Mononuclear cell (primary cell): ENCODE data around the gene BRD1. TPM values are rescaled to one million over a fixed set of nuclear protein-coding genes. Genes with fewer than 3 reads are reported as not detected.

Source experiments
- H3K27me3 ChIP-seq: 2 replicates; pipeline ENCODE4 v1.6.0; 2011; ENCODE audit warnings: low read length, control low read depth; ENCODE audit not compliant: insufficient read depth
- H3K4me1 ChIP-seq: 2 replicates; pipeline ENCODE4 v1.5.1; 2011; ENCODE audit warnings: mild to moderate bottlenecking, low read length, control low read depth; ENCODE audit not compliant: insufficient read depth
- H3K4me3 ChIP-seq: 2 replicates; pipeline ENCODE4 v1.5.1; 2011; ENCODE audit warnings: mild to moderate bottlenecking, low read length, moderate library complexity
- H3K9me3 ChIP-seq: 2 replicates; pipeline ENCODE4 v1.5.1; 2011; ENCODE audit warnings: low read depth, mild to moderate bottlenecking, control low read depth, low read length
- total RNA-seq: library from RNA; depleted of rRNA; stranded (reverse); fragments of >200 nt; gene quantifications from one replicate; pipeline ENCODE4 v1.2.3, GENCODE V29; 2012

BRD1 gene
- total RNA-seq, 1 donor: 85.1 TPM

DNA sequence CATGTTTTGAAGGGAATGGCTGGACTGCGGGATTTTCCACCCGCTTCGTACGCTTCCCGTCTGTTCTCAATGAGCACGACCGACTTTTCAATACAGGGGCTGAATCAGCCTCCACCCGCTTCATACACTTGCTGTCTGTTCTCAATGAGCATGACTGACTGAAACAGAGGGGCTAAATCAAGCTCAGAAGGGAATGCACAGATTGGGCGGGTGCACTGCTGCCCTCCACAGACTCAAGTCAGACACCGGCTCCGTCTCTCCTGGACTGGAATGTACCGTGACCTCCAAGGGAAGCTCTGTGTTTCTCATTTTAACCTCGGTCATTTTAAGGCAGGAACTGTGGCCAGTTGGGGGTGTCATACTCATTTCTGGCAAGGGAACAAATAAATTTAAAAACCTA lies 48.5 kb downstream of the BRD1 start:
- no peaks in the 10 kb centered on the region for H3K27me3 ChIP-seq

DNA sequence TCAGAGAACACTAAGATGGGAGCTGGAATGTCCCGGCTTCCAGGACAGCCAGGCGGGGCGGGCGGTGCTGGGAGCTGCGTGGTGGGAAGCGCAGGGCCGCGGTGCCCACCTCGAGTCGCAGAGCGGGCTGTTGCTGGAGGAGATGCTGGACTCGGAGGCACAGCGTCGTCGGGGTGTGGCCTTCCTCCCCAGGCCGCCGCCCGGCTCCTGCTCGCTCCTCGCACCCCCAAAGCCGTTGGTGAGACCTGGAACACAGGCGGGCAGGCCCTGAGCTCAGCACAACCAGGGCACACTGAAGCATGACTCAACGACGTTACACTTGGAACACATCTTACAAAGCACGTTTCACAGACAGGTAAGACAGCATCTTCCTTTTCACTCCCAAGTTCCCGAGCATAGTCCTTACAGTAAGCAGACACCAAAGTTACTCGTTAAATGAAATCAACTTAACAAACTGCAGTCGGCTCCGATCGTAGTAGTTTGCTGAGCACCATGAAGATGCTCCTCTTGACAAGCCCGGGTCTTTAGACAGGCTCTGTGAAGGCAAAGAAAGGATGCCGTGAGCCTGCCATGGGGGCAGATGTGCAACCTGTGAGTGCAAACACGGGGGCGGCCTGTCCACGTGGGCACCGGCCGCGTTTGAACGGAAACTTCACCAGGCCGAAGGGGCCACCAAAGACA lies 50.0 kb downstream of the BRD1 start:
- no peaks in the 10 kb centered on the region for H3K27me3 ChIP-seq
- H3K4me3 ChIP-seq: no peak overlapping the region
- no peaks in the 10 kb centered on the region for H3K4me1 ChIP-seq
- no peaks in the 10 kb centered on the region for H3K9me3 ChIP-seq

More for the DNA sequence above, 48.5 kb downstream of the BRD1 start:
- Histone ChIP-seq H3K4me3 (no peak overlapping the region), H3K4me1 (no peaks in the 10 kb centered on the region), H3K9me3 (no peaks in the 10 kb centered on the region)

DNA sequence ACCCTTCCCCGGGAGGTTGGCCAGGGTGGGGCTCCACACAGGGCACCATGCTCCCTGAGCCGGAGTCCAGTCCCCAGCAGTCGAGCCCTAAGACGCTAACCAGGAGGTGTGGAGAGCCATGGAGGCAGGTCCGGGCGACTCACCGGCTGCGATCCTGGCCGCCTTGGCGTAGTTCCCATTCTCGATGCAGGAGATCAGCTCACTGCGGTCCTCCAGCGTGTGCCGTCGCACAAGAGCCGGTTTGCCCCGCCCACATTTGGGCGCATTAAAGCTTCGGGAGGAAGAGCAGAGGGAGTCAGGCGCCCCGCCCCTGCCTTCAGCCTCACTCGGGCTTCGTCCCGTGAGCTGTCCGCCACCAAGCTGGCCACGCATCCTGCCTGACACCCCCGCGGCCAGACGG lies 50.8 kb downstream of the BRD1 start:
- no peaks in the 10 kb centered on the region for H3K9me3 ChIP-seq
- no peak overlapping the region for H3K4me3 ChIP-seq
- H3K4me1 ChIP-seq: no peaks in the 10 kb centered on the region

DNA sequence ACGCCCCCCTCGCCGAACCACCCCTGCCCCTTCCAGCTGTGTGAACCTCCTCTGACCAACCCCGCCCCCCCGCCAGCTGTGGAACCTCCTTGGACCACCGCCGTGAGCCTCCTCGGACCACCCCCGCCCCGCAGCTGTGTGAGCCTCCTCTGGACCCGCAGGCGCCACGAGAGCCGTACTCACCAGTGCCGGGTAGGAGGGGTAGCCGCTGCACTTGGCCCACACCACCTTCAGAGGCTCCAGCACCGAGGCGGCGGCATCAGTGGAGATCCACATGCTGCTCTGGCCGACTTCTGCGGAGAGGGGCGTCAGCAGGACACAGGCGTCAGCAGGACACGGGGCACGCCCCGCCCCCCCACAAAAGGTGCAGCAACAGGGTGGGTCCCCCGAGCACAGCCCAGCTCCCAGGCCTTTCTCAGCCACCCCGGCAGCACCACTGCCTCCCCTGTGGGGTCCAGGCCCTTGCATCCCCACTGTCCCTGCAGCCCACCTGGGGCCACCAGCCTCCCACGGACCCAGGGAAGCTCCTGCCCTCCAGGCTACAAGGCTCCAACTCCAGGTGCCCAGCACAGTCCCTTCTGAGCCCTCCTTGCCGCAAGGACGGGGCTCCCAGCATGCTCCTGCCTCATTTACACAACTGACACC lies 51.7 kb downstream of the BRD1 start:
- H3K27me3 ChIP-seq: no peaks in the 10 kb centered on the region
- no peaks in the 10 kb centered on the region for H3K4me1 ChIP-seq
- H3K4me3 ChIP-seq: no peak overlapping the region
- no peaks in the 10 kb centered on the region for H3K9me3 ChIP-seq

More for the DNA sequence above, 50.8 kb downstream of the BRD1 start:
- H3K27me3 ChIP-seq: no peaks in the 10 kb centered on the region

DNA sequence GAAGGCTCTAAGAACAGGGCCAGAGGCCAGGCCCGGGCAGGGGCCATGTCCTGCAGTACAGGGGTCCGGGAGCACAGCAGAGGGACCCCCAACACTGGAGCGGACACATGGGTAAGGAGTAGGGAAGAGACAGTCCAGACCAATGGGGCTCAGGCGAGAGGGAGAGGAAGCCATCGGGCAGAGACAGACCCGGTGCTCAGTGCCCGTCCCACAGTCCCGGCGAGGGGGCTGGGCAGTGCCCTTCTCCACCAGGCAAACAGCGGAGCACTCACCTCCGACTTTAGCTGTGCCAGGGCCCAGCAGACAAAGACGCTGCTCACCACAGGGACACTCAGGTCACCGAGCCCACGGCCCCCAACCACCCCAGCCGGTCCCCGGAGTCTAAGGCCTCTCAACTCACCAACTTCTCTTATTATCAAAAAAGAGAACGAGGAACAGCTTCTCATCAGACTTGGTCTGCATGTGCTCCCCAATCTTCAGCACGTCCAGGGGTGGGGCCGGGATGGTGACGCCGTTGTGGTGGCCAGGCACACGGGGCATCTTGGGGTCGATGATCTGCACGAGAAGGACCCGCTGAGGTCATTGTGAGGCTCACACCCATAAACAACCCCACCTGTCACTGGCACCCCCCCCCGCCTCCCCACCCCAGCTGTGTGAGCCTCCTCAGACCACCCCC lies 52.3 kb downstream of the BRD1 start:
- no peaks in the 10 kb centered on the region for H3K9me3 ChIP-seq
- no peaks in the 10 kb centered on the region for H3K4me1 ChIP-seq
- H3K4me3 ChIP-seq: no peak overlapping the region
- H3K27me3 ChIP-seq: no peaks in the 10 kb centered on the region

DNA sequence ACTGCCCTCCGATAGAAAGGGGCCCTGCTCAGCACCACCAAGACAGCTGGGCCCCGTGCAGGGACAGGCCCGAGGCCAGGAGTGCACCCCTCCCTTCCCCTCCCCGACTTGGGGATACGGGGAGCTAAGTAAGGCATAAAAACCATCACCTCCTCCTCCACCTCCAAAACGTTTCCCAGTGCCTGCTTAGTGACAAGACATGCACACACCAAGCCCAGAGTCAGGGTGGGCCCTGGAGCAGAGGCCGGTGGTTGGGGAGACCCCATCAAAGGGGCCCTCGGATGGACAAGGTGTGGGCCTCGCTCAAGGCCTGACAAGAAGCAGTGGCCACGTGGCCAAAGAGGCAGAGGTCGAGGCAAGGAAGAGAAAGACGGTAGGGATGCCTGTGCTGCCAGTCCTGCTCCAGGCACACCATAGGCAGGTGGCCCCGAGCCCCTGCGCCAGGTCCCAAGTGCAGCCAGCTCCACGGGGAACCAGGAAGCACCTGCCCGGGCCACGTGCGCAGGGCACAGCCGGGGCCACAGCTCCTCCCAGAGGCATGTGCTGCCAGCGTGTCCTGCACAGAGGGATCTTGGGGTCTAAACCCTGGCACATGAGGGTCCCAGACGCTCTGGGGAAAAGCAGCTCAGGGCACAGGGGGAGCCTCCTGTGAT lies 53.0 kb downstream of the BRD1 start:
- Histone ChIP-seq H3K4me1 (no peaks in the 10 kb centered on the region), H3K4me3 (no peak overlapping the region), H3K27me3 (no peaks in the 10 kb centered on the region), H3K9me3 (no peaks in the 10 kb centered on the region)

DNA sequence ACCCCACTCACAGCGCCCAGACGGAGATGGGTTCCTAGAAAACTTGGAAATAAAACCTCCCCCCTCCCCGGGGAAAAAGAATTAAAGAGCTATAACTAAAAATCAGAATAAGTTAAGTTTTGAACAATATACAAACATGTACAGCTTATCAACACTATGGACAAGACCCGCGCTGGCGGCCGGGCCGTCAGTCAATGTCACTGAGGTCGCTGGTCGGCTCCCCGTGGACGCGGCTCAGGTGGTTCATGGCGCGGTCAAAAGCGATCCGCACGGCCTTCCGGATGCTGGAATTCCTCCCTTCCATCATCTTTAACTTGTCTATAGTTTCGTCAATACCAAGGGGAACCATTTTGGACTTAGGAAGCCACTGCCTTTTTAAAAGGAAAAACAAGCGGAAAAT lies 53.6 kb downstream of the BRD1 start:
- Histone ChIP-seq H3K4me3 (no peak overlapping the region), H3K27me3 (no peaks in the 10 kb centered on the region), H3K9me3 (no peaks in the 10 kb centered on the region), H3K4me1 (no peaks in the 10 kb centered on the region)

DNA sequence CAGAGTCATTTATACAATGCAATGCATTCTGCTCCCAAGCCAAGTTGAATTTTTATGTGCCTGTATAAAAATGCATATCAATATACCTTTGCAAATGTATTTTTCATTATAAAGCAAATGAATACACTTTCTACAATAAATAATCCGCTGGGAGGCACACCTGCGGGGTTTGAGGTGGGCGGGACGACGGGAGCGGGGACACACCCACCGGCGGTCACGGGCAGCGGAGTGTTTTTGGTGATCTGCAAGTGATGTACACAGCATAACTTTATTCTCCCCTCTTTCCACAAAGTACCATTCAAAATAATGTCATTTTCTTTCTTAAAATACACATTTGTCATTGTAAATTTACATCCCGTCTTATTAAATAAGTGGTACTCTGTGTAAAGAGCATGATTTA lies 54.1 kb downstream of the BRD1 start:
- Histone ChIP-seq H3K27me3 (no peaks in the 10 kb centered on the region), H3K9me3 (no peaks in the 10 kb centered on the region), H3K4me1 (no peaks in the 10 kb centered on the region), H3K4me3 (no peak overlapping the region)

DNA sequence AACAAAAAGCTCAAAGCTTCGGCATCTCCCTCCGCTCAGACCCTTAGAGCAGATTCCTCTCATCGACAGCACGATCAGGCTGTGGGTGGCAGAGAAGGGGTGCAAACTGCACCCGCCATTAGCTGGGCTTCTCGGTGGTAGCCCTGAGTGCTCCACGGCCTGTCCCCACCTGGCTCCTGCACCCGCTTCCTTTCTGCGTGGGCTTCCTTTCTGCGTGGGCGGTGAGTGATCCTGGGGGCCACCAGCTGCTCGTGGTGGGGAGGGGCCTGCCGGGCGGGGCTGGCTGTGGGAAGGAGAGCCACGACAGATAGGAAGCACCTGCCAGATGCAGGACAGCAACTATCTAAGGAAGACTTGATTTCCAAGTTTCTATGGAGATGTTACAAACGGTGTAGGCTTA lies 55.0 kb downstream of the BRD1 start:
- Histone ChIP-seq H3K4me3 (no peak overlapping the region), H3K27me3 (no peaks in the 10 kb centered on the region), H3K4me1 (no peaks in the 10 kb centered on the region), H3K9me3 (no peaks in the 10 kb centered on the region)

DNA sequence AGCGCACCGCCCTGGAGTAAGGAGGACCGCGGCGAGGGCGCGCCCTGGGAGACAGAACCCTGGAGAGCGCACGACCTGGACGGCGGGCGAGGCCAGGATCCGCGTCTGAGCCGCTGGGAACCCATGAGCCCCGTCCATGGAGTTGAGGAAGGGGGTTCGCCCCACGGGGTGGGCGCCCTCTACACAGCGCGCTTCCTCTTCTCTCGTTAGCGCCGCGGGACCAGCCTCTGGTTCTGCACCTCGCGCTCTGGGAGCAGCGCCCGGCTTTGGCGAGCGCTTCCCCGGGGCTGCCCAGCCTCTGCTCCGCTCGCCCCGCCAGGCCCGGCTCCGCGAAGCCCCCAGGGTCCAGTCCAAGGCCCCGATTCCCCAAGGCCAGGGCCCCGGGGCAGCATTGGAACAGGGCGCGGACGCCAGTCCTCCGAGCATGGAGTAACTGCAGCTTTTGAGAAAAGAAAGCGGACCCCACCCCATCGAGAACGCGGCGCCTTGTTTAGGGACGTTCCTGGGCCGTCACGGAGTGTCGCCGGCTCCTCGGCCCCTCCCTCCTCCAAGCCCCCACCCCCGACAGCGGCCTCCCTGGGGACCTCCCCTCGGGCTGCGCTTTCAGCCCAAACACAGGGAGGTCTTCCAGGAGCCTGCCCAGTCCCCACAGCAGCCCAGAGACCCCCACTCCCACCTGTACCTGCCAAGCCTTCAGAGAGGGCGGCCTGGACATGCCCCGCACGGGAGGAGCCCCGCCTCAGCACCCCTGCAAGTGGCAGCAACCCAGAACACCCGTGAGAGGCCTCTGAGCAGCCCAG lies 56.2 kb downstream of the BRD1 start:
- H3K4me1 ChIP-seq: no peaks in the 10 kb centered on the region

DNA sequence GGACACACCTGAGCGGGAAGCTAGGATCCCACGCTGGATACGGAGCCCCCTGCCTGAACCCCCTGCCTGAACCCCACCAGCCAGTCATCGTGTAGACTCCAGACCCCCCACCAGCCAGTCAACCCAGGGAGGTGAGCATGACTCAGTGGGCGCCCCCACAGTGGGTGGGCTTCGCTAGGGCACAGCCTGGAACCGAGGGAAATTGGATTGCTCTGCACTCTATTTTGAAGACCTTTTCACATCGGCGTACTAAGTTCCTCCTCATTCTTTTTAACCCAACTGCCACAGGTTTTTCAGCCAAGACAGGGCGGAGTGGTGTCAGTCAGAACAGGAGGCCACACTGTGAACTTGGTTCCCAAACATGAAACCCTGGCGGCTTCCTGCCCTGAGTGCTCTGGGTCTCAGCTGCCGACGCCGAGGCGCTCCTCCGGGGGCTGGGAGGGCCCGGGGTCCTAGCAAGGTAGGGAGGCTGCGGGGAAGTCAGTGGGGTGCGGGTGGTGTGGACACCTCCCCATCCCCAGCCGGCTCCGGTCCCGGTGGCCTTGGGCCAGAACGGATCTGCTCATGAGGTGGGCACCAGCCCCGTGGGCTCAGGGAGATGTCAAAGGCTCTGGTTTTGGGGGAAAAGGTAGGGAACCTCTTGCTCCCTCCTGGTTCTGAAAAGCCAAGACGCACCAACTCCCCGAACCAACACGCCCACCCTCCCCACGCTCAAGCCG lies 57.0 kb downstream of the BRD1 start:
- Histone ChIP-seq H3K4me3 (no peak overlapping the region), H3K27me3 (no peaks in the 10 kb centered on the region), H3K9me3 (no peaks in the 10 kb centered on the region), H3K4me1 (no peaks in the 10 kb centered on the region)

More for the DNA sequence above, 56.2 kb downstream of the BRD1 start:
- Histone ChIP-seq H3K4me3 (no peak overlapping the region), H3K27me3 (no peaks in the 10 kb centered on the region), H3K9me3 (no peaks in the 10 kb centered on the region)

DNA sequence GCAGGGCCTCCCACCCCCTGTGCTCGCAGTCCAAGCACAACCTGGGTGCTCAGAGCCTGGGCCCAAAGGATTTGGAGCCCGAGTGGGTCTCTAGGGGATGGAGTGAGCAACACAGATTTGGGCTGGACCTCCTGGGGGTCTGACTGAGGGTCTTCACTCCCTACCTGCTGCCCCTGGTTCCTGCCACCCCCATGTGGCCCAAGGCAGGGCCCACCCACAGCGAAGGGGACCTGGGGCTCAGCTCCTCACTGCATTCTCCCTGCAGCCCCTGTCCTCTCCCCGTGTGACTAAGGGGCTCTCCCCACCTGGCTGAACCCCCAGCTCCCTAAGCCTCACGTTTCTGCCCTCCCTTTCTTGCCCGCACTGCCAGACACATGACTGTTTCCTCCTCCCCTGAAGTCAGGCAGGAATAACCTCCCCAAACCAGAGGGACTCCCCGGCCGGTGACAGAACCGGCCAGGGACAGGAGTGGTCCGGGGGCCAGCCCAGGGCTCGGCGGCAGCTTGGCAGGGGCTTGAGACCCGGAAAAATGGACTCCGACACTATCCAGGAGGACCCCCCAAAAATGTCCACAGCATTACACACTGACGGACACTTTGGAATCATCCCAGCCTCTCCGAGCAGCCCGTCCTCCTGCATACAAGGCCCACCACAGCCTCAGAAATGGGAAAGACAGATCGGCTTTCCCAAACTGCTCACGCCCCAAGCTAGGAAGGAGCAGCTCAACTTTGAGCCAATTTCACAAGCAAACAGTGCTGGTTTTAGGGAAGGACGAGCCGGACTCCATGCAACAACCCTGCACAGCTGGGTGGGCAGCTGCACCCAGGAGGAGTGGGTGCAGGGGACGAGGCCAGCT lies 57.8 kb downstream of the BRD1 start:
- H3K4me3 ChIP-seq: no peak overlapping the region
- no peaks in the 10 kb centered on the region for H3K9me3 ChIP-seq
- no peaks in the 10 kb centered on the region for H3K27me3 ChIP-seq
- no peaks in the 10 kb centered on the region for H3K4me1 ChIP-seq

DNA sequence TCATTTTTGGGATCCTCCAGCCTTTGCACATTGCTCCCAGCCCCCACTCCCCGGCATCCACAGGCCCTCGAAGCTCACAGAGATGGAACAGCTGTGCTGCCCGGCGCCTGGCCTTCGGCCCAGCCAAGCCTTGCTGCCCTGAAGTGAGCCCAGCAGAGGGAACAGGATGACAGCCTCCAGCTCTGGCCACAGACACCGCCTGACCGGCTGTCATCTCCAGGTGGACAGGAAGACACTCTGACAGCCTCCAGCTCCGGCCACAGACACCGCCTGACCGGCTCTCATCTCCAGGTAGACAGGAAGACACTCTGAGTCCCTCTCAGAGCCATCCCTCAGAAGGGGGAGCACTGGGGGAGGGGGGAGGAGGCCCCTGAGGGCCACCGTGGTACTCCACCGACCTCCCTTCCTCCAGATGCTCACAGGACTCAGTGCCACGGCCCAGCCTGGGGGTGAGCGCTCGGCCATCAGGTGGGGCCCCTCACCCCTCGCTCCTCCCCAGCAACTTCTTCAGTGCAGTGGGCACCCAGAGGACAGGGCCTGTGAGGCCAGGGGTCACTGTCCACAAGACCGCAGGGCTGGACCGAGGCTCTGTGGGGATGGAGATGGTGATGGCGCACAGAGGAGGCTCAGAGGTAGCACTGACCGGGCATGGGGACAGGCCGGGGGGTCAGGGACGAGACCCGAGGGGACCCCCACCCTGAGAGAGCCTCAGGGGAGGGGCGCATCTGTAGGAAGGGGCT lies 58.6 kb downstream of the BRD1 start:
- Histone ChIP-seq H3K4me1 (no peaks in the 10 kb centered on the region), H3K27me3 (no peaks in the 10 kb centered on the region), H3K9me3 (no peaks in the 10 kb centered on the region), H3K4me3 (no peak overlapping the region)
